ENCODE data around the gene MMP27.
"Not testable (repeated sequence)": the region's sequence is repeated elsewhere in the genome, so short reads cannot be mapped to it uniquely, and the experiment has no call there.

Gene MMP27

GRCh38 chr11:102705626-102706025 lies at the start of gene MMP27:
MMP27 (minus strand) TSS chr11:102705769; CDS start chr11:102705714, 55 bp downstream.
- no peak for DNase-seq

- no peak for DNase-seq
Measured at GRCh38 chr11:102753267-102753666, 47.7 kb upstream of the MMP27 start.

- no peak for DNase-seq
Measured at GRCh38 chr11:102751673-102752072, 46.1 kb upstream of the MMP27 start.

GRCh38 chr11:102749101-102749722 lies 43.6 kb upstream of the MMP27 start:
- DNase-seq, result peak; percentile 19

- not testable (repeated sequence) for DNase-seq
Measured at GRCh38 chr11:102746746-102747578, 41.4 kb upstream of the MMP27 start.

GRCh38 chr11:102734650-102735049 lies 29.1 kb upstream of the MMP27 start:
- no peak for DNase-seq

GRCh38 chr11:102733232-102733875 lies 27.8 kb upstream of the MMP27 start:
- DNase-seq, result peak; percentile 88

- not testable (repeated sequence) for DNase-seq
Measured at GRCh38 chr11:102730944-102731343, 25.4 kb upstream of the MMP27 start.

- no peak for DNase-seq
Measured at GRCh38 chr11:102729849-102730815, 24.6 kb upstream of the MMP27 start.

GRCh38 chr11:102727890-102728289 lies 22.3 kb upstream of the MMP27 start:
- peak; percentile 86 for DNase-seq

GRCh38 chr11:102724904-102725500 lies 19.4 kb upstream of the MMP27 start, which contains the start of gene MMP8:
MMP8 (minus strand) TSS chr11:102724954; CDS start chr11:102724855, 99 bp downstream.
- no peak for DNase-seq

- peak; percentile 73 for DNase-seq
Measured at GRCh38 chr11:102722821-102723220, 17.3 kb upstream of the MMP27 start.

- DNase-seq, result no peak
Measured at GRCh38 chr11:102719620-102720277, 14.2 kb upstream of the MMP27 start.

GRCh38 chr11:102717280-102717679 lies 11.7 kb upstream of the MMP27 start:
- no peak for DNase-seq

GRCh38 chr11:102716527-102716926 lies 11.0 kb upstream of the MMP27 start:
- no peak for DNase-seq

GRCh38 chr11:102712137-102712536 lies 6.6 kb upstream of the MMP27 start:
- DNase-seq, result peak; percentile 88

- DNase-seq, result peak; percentile 86
Measured at GRCh38 chr11:102709201-102709945, 3.8 kb upstream of the MMP27 start.

- no peak for DNase-seq
Measured at GRCh38 chr11:102708654-102709053, 3.1 kb upstream of the MMP27 start.

- DNase-seq, result no peak
Measured at GRCh38 chr11:102704841-102705240, 728 bp downstream of the MMP27 start.

- no peak for DNase-seq
Measured at GRCh38 chr11:102703826-102704493, 1.6 kb downstream of the MMP27 start.
